Astrocyte (in vitro differentiated cells and primary cell): ENCODE data around the gene UBTF. TPM values are rescaled to one million over a fixed set of nuclear protein-coding genes. Genes with fewer than 3 reads are reported as not detected.

Experiments used
- DNase-seq: peaks from one replicate; pipeline ENCODE4 v3.0.0-alpha.2; 2010; ENCODE audit warnings: low read depth
- FAIRE-seq: peaks from 2 replicates; lab custom pipeline; 2011; peaks lifted over from hg19 to GRCh38; lab: Jason Lieb, UNC
- H2AFZ ChIP-seq: 2 replicates; pipeline ENCODE4 v1.6.0; 2012; ENCODE audit warnings: low read depth, low read length, inconsistent platforms
- H3K27ac ChIP-seq: 2 replicates; pipeline ENCODE4 v1.5.1; 2011; ENCODE audit warnings: low read depth, low read length, inconsistent platforms
- H3K27me3 ChIP-seq: 2 replicates; pipeline ENCODE4 v1.6.0; 2011; ENCODE audit warnings: low read length, inconsistent platforms; ENCODE audit not compliant: insufficient read depth
- H3K36me3 ChIP-seq: 2 replicates; pipeline ENCODE4 v1.5.1; 2011; ENCODE audit warnings: low read length, inconsistent platforms; ENCODE audit not compliant: insufficient read depth
- H3K4me1 ChIP-seq: 2 replicates; pipeline ENCODE4 v1.5.1; 2011; ENCODE audit warnings: low read length, inconsistent platforms; ENCODE audit not compliant: insufficient read depth
- H3K4me2 ChIP-seq: 2 replicates; pipeline ENCODE4 v1.6.0; 2012; ENCODE audit warnings: low read length, inconsistent platforms
- H3K4me3 ChIP-seq: 2 replicates; pipeline ENCODE4 v1.5.1; 2011; ENCODE audit warnings: low read depth, mild to moderate bottlenecking, low read length, inconsistent platforms; ENCODE audit not compliant: insufficient read depth
- H3K79me2 ChIP-seq: 2 replicates; pipeline ENCODE4 v1.6.0; 2012; ENCODE audit warnings: mild to moderate bottlenecking, low read length, inconsistent platforms; ENCODE audit not compliant: insufficient read depth
- H3K9ac ChIP-seq: 2 replicates; pipeline ENCODE4 v1.6.0; 2012; ENCODE audit warnings: mild to moderate bottlenecking, low read length, inconsistent platforms
- H3K9me3 ChIP-seq: 2 replicates; pipeline ENCODE4 v1.5.1; 2012; ENCODE audit warnings: low read depth, mild to moderate bottlenecking, low read length, inconsistent platforms; ENCODE audit not compliant: insufficient read depth
- H4K20me1 ChIP-seq: 2 replicates; pipeline ENCODE4 v1.6.0; 2012; ENCODE audit warnings: low read length, inconsistent platforms; ENCODE audit not compliant: insufficient read depth
- H3K27ac Mint-ChIP-seq: one replicate; pipeline ENCODE4 v1.8.0; 2021; ENCODE audit warnings: mild to moderate bottlenecking, mixed read lengths; ENCODE audit not compliant: unreplicated experiment
- H3K27me3 Mint-ChIP-seq: one replicate; pipeline ENCODE4 v1.8.0; 2021; ENCODE audit warnings: low read depth, mixed read lengths; ENCODE audit not compliant: unreplicated experiment
- H3K36me3 Mint-ChIP-seq: one replicate; pipeline ENCODE4 v1.8.0; 2021; ENCODE audit warnings: low read depth, mixed read lengths; ENCODE audit not compliant: unreplicated experiment
- H3K4me1 Mint-ChIP-seq: one replicate; pipeline ENCODE4 v1.8.0; 2021; ENCODE audit warnings: low read depth, mixed read lengths; ENCODE audit not compliant: unreplicated experiment
- H3K4me3 Mint-ChIP-seq: one replicate; pipeline ENCODE4 v1.8.0; 2021; ENCODE audit warnings: mild to moderate bottlenecking, moderate library complexity, mixed read lengths; ENCODE audit not compliant: unreplicated experiment
- H3K9me3 Mint-ChIP-seq: one replicate; pipeline ENCODE4 v1.8.0; 2021; ENCODE audit warnings: mild to moderate bottlenecking, mixed read lengths; ENCODE audit not compliant: unreplicated experiment
- EZH2 ChIP-seq: IDR thresholded peaks from 2 replicates; pipeline ENCODE4 v1.6.1; 2012; ENCODE audit warnings: mild to moderate bottlenecking, low read length, inconsistent platforms; ENCODE audit not compliant: insufficient read depth
- total RNA-seq: library from RNA; stranded (reverse); gene quantifications from 2 replicates; pipeline ENCODE4 v1.2.1, GENCODE V29; 2021
- TF ChIP-seq, protein P1 (sequence below): IDR thresholded peaks from 2 replicates; pipeline ENCODE4 v1.5.1; 2011; ENCODE audit warnings: low read depth, mild to moderate bottlenecking, inconsistent platforms, low read length, moderate library complexity; ENCODE audit not compliant: insufficient read depth

Gene UBTF
- total RNA-seq, 1 donor from 2014 or later, result 48.0 TPM

DNA sequence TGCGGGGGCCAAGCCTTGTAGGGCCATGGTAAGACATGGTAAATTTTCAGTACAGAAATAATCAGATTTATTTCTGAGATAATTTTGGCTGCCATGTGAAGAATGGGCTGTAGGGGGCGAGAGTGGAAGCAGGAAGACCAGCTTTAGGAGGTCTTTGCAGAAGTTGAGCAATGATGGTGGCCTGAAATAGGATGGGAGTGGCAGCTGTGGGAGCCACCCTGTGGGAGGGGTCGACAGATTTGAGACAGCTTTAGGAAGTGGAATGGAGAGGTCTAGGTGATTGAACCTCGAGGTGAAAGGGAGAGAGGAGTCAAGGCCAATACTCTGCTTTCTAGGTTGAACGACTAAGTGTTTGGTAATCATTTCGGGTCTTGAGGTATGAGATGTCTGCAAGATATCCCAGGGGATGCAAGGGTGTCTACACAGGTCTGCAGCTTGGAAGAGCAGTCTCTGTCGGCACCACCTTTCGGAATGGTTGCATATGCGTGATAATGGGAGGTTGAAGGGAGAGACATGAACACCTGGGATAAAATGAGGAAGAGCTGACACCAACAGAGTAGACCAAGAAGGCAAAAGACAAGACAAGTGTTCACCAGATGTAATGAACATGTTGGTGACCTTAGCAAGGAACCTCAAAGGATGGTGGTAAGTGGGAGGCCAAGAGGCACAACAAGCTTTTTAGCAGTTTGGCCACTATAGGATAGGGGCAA lies 15.6 kb downstream of the UBTF start:
- no peak overlapping the region for H3K4me3 ChIP-seq
- peak overlapping the region; percentile 1 for H3K4me2 ChIP-seq
- no peaks in the 10 kb centered on the region for H3K27me3 Mint-ChIP-seq
- H3K4me3 Mint-ChIP-seq, result peak overlapping the region; percentile 8
- H3K27ac Mint-ChIP-seq, result peak overlapping the region; percentile 22
- no peaks in the 10 kb centered on the region for H3K27me3 ChIP-seq
- no peak for DNase-seq
- peaks cover 6% of the 10 kb centered on the region for H3K36me3 Mint-ChIP-seq
- no peak for FAIRE-seq
- H3K4me1 ChIP-seq, result peaks cover 26% of the 10 kb centered on the region
- H2AFZ ChIP-seq, result no peak overlapping the region
- H4K20me1 ChIP-seq, result peaks cover 19% of the 10 kb centered on the region
- H3K79me2 ChIP-seq, result peaks cover under 1% of the 10 kb centered on the region
- H3K36me3 ChIP-seq, result peaks cover 3% of the 10 kb centered on the region
- no peak overlapping the region for H3K27ac ChIP-seq
- H3K9me3 ChIP-seq, result no peaks in the 10 kb centered on the region
- peaks cover 13% of the 10 kb centered on the region for H3K4me1 Mint-ChIP-seq
- no peak overlapping the region for H3K9ac ChIP-seq
- no peak for TF ChIP-seq EZH2
- TF ChIP-seq, protein P1, sequence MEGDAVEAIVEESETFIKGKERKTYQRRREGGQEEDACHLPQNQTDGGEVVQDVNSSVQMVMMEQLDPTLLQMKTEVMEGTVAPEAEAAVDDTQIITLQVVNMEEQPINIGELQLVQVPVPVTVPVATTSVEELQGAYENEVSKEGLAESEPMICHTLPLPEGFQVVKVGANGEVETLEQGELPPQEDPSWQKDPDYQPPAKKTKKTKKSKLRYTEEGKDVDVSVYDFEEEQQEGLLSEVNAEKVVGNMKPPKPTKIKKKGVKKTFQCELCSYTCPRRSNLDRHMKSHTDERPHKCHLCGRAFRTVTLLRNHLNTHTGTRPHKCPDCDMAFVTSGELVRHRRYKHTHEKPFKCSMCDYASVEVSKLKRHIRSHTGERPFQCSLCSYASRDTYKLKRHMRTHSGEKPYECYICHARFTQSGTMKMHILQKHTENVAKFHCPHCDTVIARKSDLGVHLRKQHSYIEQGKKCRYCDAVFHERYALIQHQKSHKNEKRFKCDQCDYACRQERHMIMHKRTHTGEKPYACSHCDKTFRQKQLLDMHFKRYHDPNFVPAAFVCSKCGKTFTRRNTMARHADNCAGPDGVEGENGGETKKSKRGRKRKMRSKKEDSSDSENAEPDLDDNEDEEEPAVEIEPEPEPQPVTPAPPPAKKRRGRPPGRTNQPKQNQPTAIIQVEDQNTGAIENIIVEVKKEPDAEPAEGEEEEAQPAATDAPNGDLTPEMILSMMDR, result peak; percentile 72
- H3K9me3 Mint-ChIP-seq, result no peaks in the 10 kb centered on the region

DNA sequence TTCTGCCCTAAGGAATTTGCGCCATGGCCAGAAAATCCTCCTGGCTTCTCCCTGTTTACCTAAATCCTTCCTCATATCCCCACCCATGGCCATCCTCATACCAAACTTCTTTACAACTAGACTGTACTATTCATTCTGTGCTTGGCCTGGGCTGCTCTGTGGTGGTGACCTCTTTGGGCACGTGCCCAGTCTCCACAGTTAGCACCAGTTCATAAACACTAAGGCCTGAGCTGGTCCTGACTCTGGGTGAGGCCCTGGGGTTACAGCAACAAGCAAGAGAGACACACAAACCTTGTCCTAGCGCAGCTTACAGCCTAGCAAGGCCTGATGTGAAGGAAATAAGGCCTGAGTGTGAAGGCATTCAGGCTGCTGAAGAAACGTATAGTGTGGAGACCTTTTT lies 16.7 kb downstream of the UBTF start:
- peaks cover 19% of the 10 kb centered on the region for H4K20me1 ChIP-seq
- H3K79me2 ChIP-seq, result peaks cover 12% of the 10 kb centered on the region
- H3K9me3 Mint-ChIP-seq, result no peaks in the 10 kb centered on the region
- FAIRE-seq (no peak), DNase-seq (no peak)
- H3K4me2 ChIP-seq, result no peak overlapping the region
- H3K4me1 Mint-ChIP-seq, result peaks cover 17% of the 10 kb centered on the region
- peaks cover 6% of the 10 kb centered on the region for H3K36me3 Mint-ChIP-seq
- H3K27me3 ChIP-seq, result no peaks in the 10 kb centered on the region
- no peak overlapping the region for H3K9ac ChIP-seq
- H3K4me1 ChIP-seq, result peaks cover 28% of the 10 kb centered on the region
- TF ChIP-seq, protein P1, result no peak
- TF ChIP-seq EZH2, result no peak
- H3K27ac ChIP-seq, result no peak overlapping the region
- no peak overlapping the region for H3K4me3 Mint-ChIP-seq
- H3K9me3 ChIP-seq, result no peaks in the 10 kb centered on the region
- H2AFZ ChIP-seq, result no peak overlapping the region
- peaks cover 3% of the 10 kb centered on the region for H3K36me3 ChIP-seq
- no peaks in the 10 kb centered on the region for H3K27me3 Mint-ChIP-seq
- no peak overlapping the region for H3K27ac Mint-ChIP-seq
- H3K4me3 ChIP-seq, result no peak overlapping the region
